ENCODE measurements around the gene AIM2. TPM values are rescaled to one million over a fixed set of nuclear protein-coding genes. Genes with fewer than 3 reads are reported as not detected.
"Not testable (repeated sequence)": the region's sequence is repeated elsewhere in the genome, so short reads cannot be mapped to it uniquely, and the experiment has no call there.

AIM2 gene
- total RNA-seq, 1 donor from 2014 or later: not detected

GRCh38 chr1:159113596-159114433 lies 37.2 kb upstream of the AIM2 start:
- no peak for DNase-seq (ENCODE audit: extremely low spot score in 2 of 2)
- intact Hi-C loops (cut with DNase I): no loop called here
- Histone ChIP-seq H3K4me1 (peaks cover 5% of the 10 kb centered on the region), H3K27me3 (no peaks in the 10 kb centered on the region), H3K36me3 (no peaks in the 10 kb centered on the region), H3K9me3 (no peaks in the 10 kb centered on the region), H3K27ac (no peak overlapping the region), H3K4me3 (no peak overlapping the region)
- TF ChIP-seq CTCF (IDR thresholded peaks at IDR 0.05) (no peak), POLR2A (IDR thresholded peaks at IDR 0.05) (no peak), POLR2AphosphoS5 (IDR thresholded peaks at IDR 0.05; ENCODE audit: insufficient read depth in 1 of 2, low read depth in 1 of 2) (no peak)

- H3K27me3 ChIP-seq; H3K4me1 ChIP-seq; H3K36me3 ChIP-seq; intact Hi-C loops (cut with DNase I); DNase-seq (ENCODE audit: extremely low spot score in 2 of 2); H3K27ac ChIP-seq; H3K9me3 ChIP-seq; H3K4me3 ChIP-seq: not testable (repeated sequence)
Observed at GRCh38 chr1:159103021-159103420, 26.5 kb upstream of the AIM2 start.

GRCh38 chr1:159100589-159100988 lies 24.0 kb upstream of the AIM2 start:
- Histone ChIP-seq H3K9me3 (no peaks in the 10 kb centered on the region), H3K4me3 (no peak overlapping the region), H3K27ac (no peak overlapping the region), H3K27me3 (no peaks in the 10 kb centered on the region), H3K36me3 (no peaks in the 10 kb centered on the region), H3K4me1 (no peaks in the 10 kb centered on the region)
- intact Hi-C loops (cut with DNase I): no loop called here
- TF ChIP-seq POLR2AphosphoS5 (IDR thresholded peaks at IDR 0.05; ENCODE audit: insufficient read depth in 1 of 2, low read depth in 1 of 2) (no peak), CTCF (IDR thresholded peaks at IDR 0.05) (no peak), POLR2A (IDR thresholded peaks at IDR 0.05) (no peak)
- no peak for DNase-seq (ENCODE audit: extremely low spot score in 2 of 2)

GRCh38 chr1:159098596-159098995 lies 22.0 kb upstream of the AIM2 start:
- Histone ChIP-seq H3K4me3 (no peak overlapping the region), H3K27ac (no peak overlapping the region), H3K9me3 (no peaks in the 10 kb centered on the region), H3K36me3 (no peaks in the 10 kb centered on the region), H3K4me1 (no peaks in the 10 kb centered on the region), H3K27me3 (no peaks in the 10 kb centered on the region)
- no peak for DNase-seq (ENCODE audit: extremely low spot score in 2 of 2)
- TF ChIP-seq CTCF (IDR thresholded peaks at IDR 0.05) (no peak), POLR2A (IDR thresholded peaks at IDR 0.05) (no peak), POLR2AphosphoS5 (IDR thresholded peaks at IDR 0.05; ENCODE audit: insufficient read depth in 1 of 2, low read depth in 1 of 2) (no peak)
- intact Hi-C loops (cut with DNase I): no loop called here

GRCh38 chr1:159092036-159092760 lies 15.6 kb upstream of the AIM2 start:
- Histone ChIP-seq H3K4me3 (no peak overlapping the region), H3K9me3 (no peaks in the 10 kb centered on the region), H3K27ac (no peak overlapping the region), H3K36me3 (no peaks in the 10 kb centered on the region), H3K27me3 (no peaks in the 10 kb centered on the region), H3K4me1 (no peaks in the 10 kb centered on the region)
- intact Hi-C loops (cut with DNase I): no loop called here
- TF ChIP-seq CTCF (IDR thresholded peaks at IDR 0.05) (no peak), POLR2AphosphoS5 (IDR thresholded peaks at IDR 0.05; ENCODE audit: insufficient read depth in 1 of 2, low read depth in 1 of 2) (peak in 1 of 2 donors; percentile 18), POLR2A (IDR thresholded peaks at IDR 0.05) (no peak)
- no peak for DNase-seq (ENCODE audit: extremely low spot score in 2 of 2)

All from vagina (tissue), 2 donors.